IMR-90 (cell line): Measurements from ENCODE around the gene GRPEL2. TPM values are rescaled to one million over a fixed set of nuclear protein-coding genes. Genes with fewer than 3 reads are reported as not detected.

Source experiments
- ATAC-seq: fragments of 200-7000 bp; cut with Tn5 transposase; 2 replicates; pipeline ENCODE4 v1.9.1; 2020; ENCODE audit warnings: low read depth, mild to moderate bottlenecking, moderate library complexity
- BruUV-seq: library from RNA; stranded (reverse); fragments of 400-500 nt; replicated peaks from 2 replicates; lab custom pipeline; 2021; lab: Mats Ljungman, UMichigan
- CTCF ChIA-PET: fragments of 300-600 bp; formaldehyde crosslinking; extraction: SDS; loops from one replicate; lab custom pipeline; 2021; ENCODE audit warnings: antibody characterized with exemption; lab: Yijun Ruan, JAX
- POLR2A ChIA-PET: fragments of 300-600 bp; sonication (Branson Sonifier 250); formaldehyde crosslinking; loops from one replicate; lab custom pipeline; 2022; ENCODE audit warnings: antibody characterized with exemption; ENCODE audit not compliant: unreplicated experiment; lab: Charles Lee
- DNase-seq: peaks from one replicate; pipeline ENCODE4 v3.0.0; 2013
- H2AFZ ChIP-seq: replicated peaks from 2 replicates; pipeline ENCODE3; 2013; ENCODE audit warnings: low read length, mild to moderate bottlenecking; ENCODE audit not compliant: poor library complexity
- H2AK5ac ChIP-seq: 2 replicates; pipeline ENCODE4 v1.6.1; 2013; ENCODE audit warnings: low read depth, low read length, inconsistent platforms
- H2AK9ac ChIP-seq: replicated peaks from 2 replicates; pipeline ENCODE3; 2013; ENCODE audit warnings: mild to moderate bottlenecking, low read depth, low read length, moderate library complexity; ENCODE audit not compliant: poor library complexity
- H2BK120ac ChIP-seq: 2 replicates; pipeline ENCODE4 v1.6.1; 2013; ENCODE audit warnings: low read depth, low read length, inconsistent platforms
- H2BK15ac ChIP-seq: 3 replicates; pipeline ENCODE4 v1.6.1; 2013; ENCODE audit warnings: low read depth, low read length, inconsistent platforms
- H2BK20ac ChIP-seq: 2 replicates; pipeline ENCODE4 v1.6.1; 2013; ENCODE audit warnings: low read depth, mild to moderate bottlenecking, inconsistent platforms, low read length, moderate library complexity
- H2BK5ac ChIP-seq: 2 replicates; pipeline ENCODE4 v1.6.1; 2013; ENCODE audit warnings: mild to moderate bottlenecking, low read depth, low read length, inconsistent platforms; ENCODE audit not compliant: poor library complexity, severe bottlenecking
- H3K14ac ChIP-seq: replicated peaks from 2 replicates; pipeline ENCODE4 v1.6.1; 2013; ENCODE audit warnings: low read depth, low read length, inconsistent platforms
- H3K18ac ChIP-seq: 2 replicates; pipeline ENCODE4 v1.6.1; 2013; ENCODE audit warnings: low read depth, low read length, control low read depth
- H3K23ac ChIP-seq: 2 replicates; pipeline ENCODE4 v1.6.1; 2013; ENCODE audit warnings: low read depth, low read length, inconsistent platforms
- H3K27ac ChIP-seq: 2 replicates; pipeline ENCODE4 v1.5.1; 2013; ENCODE audit warnings: mild to moderate bottlenecking, control low read depth, low read length; ENCODE audit not compliant: insufficient read depth
- H3K27me3 ChIP-seq: 2 replicates; pipeline ENCODE4 v1.6.1; 2013; ENCODE audit warnings: low read length; ENCODE audit not compliant: control insufficient read depth, insufficient read depth
- H3K36me3 ChIP-seq: 2 replicates; pipeline ENCODE4 v1.6.1; 2013; ENCODE audit warnings: low read length, mixed read lengths; ENCODE audit not compliant: control insufficient read depth, insufficient read depth
- H3K4ac ChIP-seq: 2 replicates; pipeline ENCODE4 v1.6.1; 2013; ENCODE audit warnings: low read depth, low read length, inconsistent platforms
- H3K4me1 ChIP-seq: 2 replicates; pipeline ENCODE4 v1.6.1; 2013; ENCODE audit warnings: low read length, mixed read lengths; ENCODE audit not compliant: control insufficient read depth, insufficient read depth
- H3K4me2 ChIP-seq: 2 replicates; pipeline ENCODE4 v1.6.1; 2013; ENCODE audit warnings: low read depth, mild to moderate bottlenecking, control low read depth, low read length, moderate library complexity
- H3K4me3 ChIP-seq: 2 replicates; pipeline ENCODE4 v1.5.1; 2013; ENCODE audit warnings: low read depth, mild to moderate bottlenecking, control low read depth, low read length, moderate library complexity; ENCODE audit not compliant: insufficient read depth
- H3K56ac ChIP-seq: 2 replicates; pipeline ENCODE4 v1.6.1; 2013; ENCODE audit warnings: low read length, inconsistent platforms; ENCODE audit not compliant: insufficient read depth; ENCODE audit errors: extremely low read depth
- H3K79me1 ChIP-seq, 2 experiments: 2 replicates each; pipeline ENCODE4 v1.6.1; 2013; ENCODE audit warnings: low read length in 2 of 2, inconsistent platforms in 1 of 2, low read depth in 1 of 2
- H3K9ac ChIP-seq: 2 replicates; pipeline ENCODE4 v1.6.1; 2013; ENCODE audit warnings: low read depth, low read length, control low read depth
- H3K9me1 ChIP-seq: 2 replicates; pipeline ENCODE4 v1.6.1; 2013; ENCODE audit warnings: low read length, inconsistent platforms; ENCODE audit not compliant: insufficient read depth
- H3K9me3 ChIP-seq: 2 replicates; pipeline ENCODE4 v1.6.1; 2013; ENCODE audit warnings: low read length; ENCODE audit not compliant: control insufficient read depth, insufficient read depth
- H4K20me1 ChIP-seq: 2 replicates; pipeline ENCODE4 v1.6.1; 2013; ENCODE audit warnings: low read length, inconsistent platforms; ENCODE audit not compliant: insufficient read depth
- H4K5ac ChIP-seq: 2 replicates; pipeline ENCODE4 v1.6.1; 2013; ENCODE audit warnings: mild to moderate bottlenecking, low read depth, low read length, control low read depth
- H4K8ac ChIP-seq, 2 experiments: 2 replicates each; pipeline ENCODE4 v1.6.1; 2013; ENCODE audit warnings: low read depth in 2 of 2, low read length in 2 of 2, control low read depth in 1 of 2, inconsistent platforms in 1 of 2
- H4K91ac ChIP-seq: 2 replicates; pipeline ENCODE4 v1.6.1; 2013; ENCODE audit warnings: low read depth, low read length, inconsistent platforms; ENCODE audit not compliant: insufficient read depth
- BHLHE40 ChIP-seq: fragments of 150-350 bp; IDR thresholded peaks from 2 replicates; pipeline ENCODE4 v1.6.1; 2016; ENCODE audit warnings: mild to moderate bottlenecking, low read depth, low read length
- CEBPB ChIP-seq: IDR thresholded peaks from 2 replicates; pipeline ENCODE4 v1.6.1; 2012; ENCODE audit warnings: low read depth, low read length, improper control_type of control experiment
- CHD1 ChIP-seq: IDR thresholded peaks from 2 replicates; pipeline ENCODE4 v1.6.1; 2012; ENCODE audit warnings: low read depth, low read length, improper control_type of control experiment
- CTCF ChIP-seq: conservative IDR thresholded peaks from 2 replicates; pipeline ENCODE4 v1.5.1; 2012; ENCODE audit warnings: mild to moderate bottlenecking, low read depth, low read length, improper control_type of control experiment
- ELK1 ChIP-seq: fragments of 150-350 bp; IDR thresholded peaks from 2 replicates; pipeline ENCODE4 v1.6.1; 2016; ENCODE audit warnings: low read depth, mild to moderate bottlenecking, low read length, moderate library complexity, borderline replicate concordance
- FOS ChIP-seq: fragments of 150-350 bp; IDR thresholded peaks from 2 replicates; pipeline ENCODE4 v1.6.1; 2016; ENCODE audit warnings: low read depth, low read length
- MAFK ChIP-seq: IDR thresholded peaks from 2 replicates; pipeline ENCODE4 v1.6.1; 2012; ENCODE audit warnings: low read depth, low read length, improper control_type of control experiment
- MAZ ChIP-seq: IDR thresholded peaks from 2 replicates; pipeline ENCODE4 v1.6.1; 2012; ENCODE audit warnings: low read depth, mild to moderate bottlenecking, low read length, improper control_type of control experiment, moderate library complexity, borderline replicate concordance
- MXI1 ChIP-seq: IDR thresholded peaks from 2 replicates; pipeline ENCODE4 v1.6.1; 2012; ENCODE audit warnings: low read depth, mild to moderate bottlenecking, low read length, moderate library complexity, borderline replicate concordance
- NFE2L2 ChIP-seq: fragments of 150-350 bp; IDR thresholded peaks from 2 replicates; pipeline ENCODE4 v1.6.1; 2016; ENCODE audit warnings: low read depth, mild to moderate bottlenecking, low read length
- POLR2A ChIP-seq: IDR thresholded peaks from 2 replicates; pipeline ENCODE4 v1.6.1; 2012; ENCODE audit warnings: mild to moderate bottlenecking, low read depth, low read length
- RAD21 ChIP-seq: IDR thresholded peaks from 2 replicates; pipeline ENCODE4 v1.6.1; 2012; ENCODE audit warnings: low read length, improper control_type of control experiment
- RCOR1 ChIP-seq: IDR thresholded peaks from 2 replicates; pipeline ENCODE4 v1.6.1; 2012; ENCODE audit warnings: mild to moderate bottlenecking, low read length, improper control_type of control experiment; ENCODE audit not compliant: insufficient replicate concordance
- RFX5 ChIP-seq: IDR thresholded peaks from 2 replicates; pipeline ENCODE4 v1.8.0; 2012; ENCODE audit warnings: low read depth, mild to moderate bottlenecking, low read length, moderate library complexity
- SMC3 ChIP-seq: fragments of 150-350 bp; IDR thresholded peaks from 2 replicates; pipeline ENCODE4 v1.6.1; 2016; ENCODE audit warnings: low read depth, mild to moderate bottlenecking, antibody characterized with exemption, low read length, moderate library complexity
- USF2 ChIP-seq: fragments of 150-350 bp; IDR thresholded peaks from 2 replicates; pipeline ENCODE4 v1.6.1; 2017; ENCODE audit warnings: mild to moderate bottlenecking, antibody characterized with exemption, low read length, low read depth
- WGBS, 2 experiments: methylation state at CpG; one replicate each; pipeline versions ENCODE4 v1.1.5 to v1.1.7; 2013; ENCODE audit warnings: missing lambda C conversion rate in 2 of 2; ENCODE audit not compliant: insufficient read length in 1 of 2; ENCODE audit errors: extremely low coverage in 2 of 2; 5-methylcytosine and 5-hydroxymethylcytosine counted together
- dilution Hi-C: fragments of 300-500 bp; cut with HindIII; formaldehyde crosslinking; loops from one replicate; pipeline ENCODE4 v1.14.3; 2018; ENCODE audit warnings: low sequenced_read_pairs; ENCODE audit not compliant: unreplicated experiment
- in situ Hi-C: fragments of 300-500 bp; cut with MboI; formaldehyde crosslinking; loops from 3 replicates; pipeline ENCODE4 v1.14.3; 2019; ENCODE audit warnings: low sequenced_read_pairs, inconsistent platforms, mixed read lengths
- intact Hi-C: fragments of 100-400 bp; cut with micrococcal nuclease; formaldehyde crosslinking; loops from 2 replicates; pipeline ENCODE4 v1.10.0; 2022
- polyA plus RNA-seq, 3 experiments: library from polyadenylated mRNA; depleted of rRNA; stranded (reverse); fragments of >200 nt; gene quantifications; 2 replicates each; pipeline ENCODE4 v1.2.3, GENCODE V29; 2012; ENCODE audit warnings: low replicate concordance in 1 of 3
- total RNA-seq: library from RNA; depleted of rRNA; stranded (reverse); fragments of >200 nt; gene quantifications from 2 replicates; pipeline ENCODE4 v1.2.3, GENCODE V29; 2012

GRPEL2 gene
- total and polyA plus RNA-seq, 2 of the 4 experiments (the other 2 are of a cell fraction) = 6.2 to 18.1 TPM

- Histone ChIP-seq H4K5ac (no peak overlapping the region), H3K9ac (no peak overlapping the region), H4K20me1 (no peaks in the 10 kb centered on the region), H3K23ac (no peak overlapping the region), H3K27me3 (no peaks in the 10 kb centered on the region), H4K91ac (no peak overlapping the region), H3K27ac (no peak overlapping the region), H3K18ac (no peak overlapping the region), H2BK5ac (no peak overlapping the region), H3K56ac (no peak overlapping the region), H2BK15ac (no peak overlapping the region), H3K4me2 (no peak overlapping the region), H4K8ac (no peak overlapping the region), H3K36me3 (no peaks in the 10 kb centered on the region), H3K4ac (no peak overlapping the region), H2AK5ac (no peak overlapping the region), H3K9me1 (0 out of 2 replicates have a peak, but pooled peaks cover 5% of the 10 kb centered on the region), H3K79me1 (no peaks in the 10 kb centered on the region), H3K4me1 (no peaks in the 10 kb centered on the region), H2AFZ (no peak overlapping the region), H2BK20ac (no peak overlapping the region), H3K4me3 (no peak overlapping the region), H2AK9ac (no peak overlapping the region), H3K14ac (no peak overlapping the region), H3K9me3 (no peaks in the 10 kb centered on the region), H2BK120ac (no peak overlapping the region)
- BruUV-seq = no TSS peak
- no peak for DNase-seq
- ChIA-PET CTCF (interaction anchor here (1.8 kb wide), 1 partner anchor 58 kb away, joined by 7 read pairs; no protein-coding TSS in a partner anchor), POLR2A (interaction anchor here (1.2 kb wide), 1 partner anchor 49 kb away, joined by 3 read pairs; no protein-coding TSS in a partner anchor)
- intact Hi-C loops (no loop called here), in situ Hi-C loops (no loop called here), dilution Hi-C loops (no loop called here)
- no peak for ATAC-seq
- WGBS, 2 experiments = 93% methylated on average over 5 of the region's 6 CpGs; no CpG with 5 or more reads in 1 of the 2 experiments
- TF ChIP-seq FOS (no peak), BHLHE40 (no peak), RFX5 (no peak), USF2 (no peak), CHD1 (no peak), ELK1 (no peak), NFE2L2 (no peak), MAZ (no peak), CTCF (no peak), CEBPB (no peak), RCOR1 (no peak), RAD21 (no peak), POLR2A (no peak), MXI1 (no peak), SMC3 (no peak), MAFK (no peak)
These were observed 30.1 kb downstream of the GRPEL2 start for GRCh38 chr5:149375434-149375833.
